HG03196 (cell line): ENCODE data around the gene SNX5.

Experiments
- ATAC-seq: cut with Tn5 transposase; IDR thresholded peaks from one replicate; pipeline ENCODE4 v1.9.1; 2021; ENCODE audit not compliant: unreplicated experiment

Gene SNX5

DNA sequence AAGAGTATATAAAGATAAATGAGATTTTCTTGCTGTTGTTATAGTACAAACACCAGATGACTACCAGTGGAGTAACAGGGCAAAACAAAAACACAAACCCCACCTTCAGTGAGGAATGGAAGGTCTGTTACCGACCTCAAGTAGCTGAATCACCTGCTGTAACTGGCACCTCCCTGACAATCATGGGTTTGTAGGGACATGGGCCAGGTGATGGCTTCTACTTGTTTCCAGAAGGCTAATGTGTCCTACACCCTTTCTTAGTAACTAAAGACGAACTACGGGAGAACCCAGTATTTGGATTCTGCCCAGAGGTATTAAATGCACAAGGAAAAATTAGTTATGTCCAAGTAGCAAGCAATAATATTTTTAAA, 26.8 kb downstream of the SNX5 start:
- no peak for ATAC-seq

DNA sequence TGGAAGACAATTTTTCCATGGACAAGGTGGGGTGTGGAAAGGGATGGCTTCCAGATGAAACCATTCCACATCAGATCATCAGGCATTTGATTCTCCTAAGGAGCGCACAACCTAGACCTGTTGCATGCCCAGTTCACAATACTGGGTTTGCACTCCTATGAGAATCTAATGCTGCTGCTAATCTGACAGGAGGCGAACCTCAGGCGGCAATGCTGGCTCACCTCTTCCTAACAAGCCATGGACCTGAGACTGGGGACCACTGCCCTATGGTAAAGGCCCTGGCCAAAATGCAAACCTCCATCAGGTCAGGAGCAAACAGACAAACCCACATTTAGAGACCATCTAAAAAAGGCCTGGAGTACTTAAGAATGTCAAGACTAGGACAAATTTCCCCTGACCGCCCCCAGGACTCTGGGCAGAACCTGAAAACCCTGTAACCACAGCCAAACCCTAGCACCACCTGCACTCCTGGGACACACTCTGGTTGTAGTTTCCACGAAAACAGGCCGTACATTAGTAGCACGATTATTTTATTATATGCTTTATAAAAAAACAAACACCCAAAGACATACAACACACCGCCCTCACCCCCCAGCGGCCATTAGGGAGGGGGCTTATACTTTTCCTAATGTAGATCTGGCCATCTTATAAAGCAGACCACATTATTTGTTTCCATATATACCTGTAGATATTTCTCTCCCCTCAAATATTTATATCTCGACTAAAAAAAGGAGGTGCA, 27.3 kb downstream of the SNX5 start:
- no peak for ATAC-seq

DNA sequence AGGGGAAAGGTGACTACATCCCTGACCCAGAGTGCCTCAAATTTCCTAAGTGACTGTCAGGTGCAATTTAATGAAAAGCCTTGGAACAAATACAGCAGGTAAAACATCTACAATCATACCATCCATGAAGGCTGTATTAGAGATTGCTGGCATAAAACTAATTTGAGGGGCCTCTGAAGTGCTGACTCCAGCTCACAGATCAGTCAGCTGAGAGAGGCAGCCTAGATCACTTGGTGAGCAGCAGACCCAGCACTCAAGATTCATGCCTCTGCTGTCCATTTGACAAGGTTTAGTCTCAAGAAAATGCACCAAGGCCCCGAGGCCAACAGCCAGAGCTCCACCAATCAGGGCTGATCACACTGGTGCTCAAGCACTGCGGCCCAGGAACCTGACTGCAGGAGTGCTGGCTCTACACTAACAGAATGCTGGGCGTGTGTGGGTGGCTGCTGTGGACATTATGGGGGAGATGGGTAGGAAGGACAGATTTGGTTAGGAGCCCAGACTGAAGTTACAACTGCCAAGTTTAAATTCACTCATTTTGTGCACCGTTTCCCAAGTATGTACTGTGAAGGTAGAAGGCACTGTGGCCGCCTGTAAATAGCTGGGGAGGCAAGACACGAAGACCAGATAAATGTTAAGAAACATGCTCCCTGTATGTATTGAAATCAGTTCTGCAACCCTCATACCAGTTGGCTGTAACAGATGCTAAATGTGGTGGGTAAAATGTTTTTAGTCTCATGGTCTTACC, 28.2 kb downstream of the SNX5 start:
- ATAC-seq = no peak

DNA sequence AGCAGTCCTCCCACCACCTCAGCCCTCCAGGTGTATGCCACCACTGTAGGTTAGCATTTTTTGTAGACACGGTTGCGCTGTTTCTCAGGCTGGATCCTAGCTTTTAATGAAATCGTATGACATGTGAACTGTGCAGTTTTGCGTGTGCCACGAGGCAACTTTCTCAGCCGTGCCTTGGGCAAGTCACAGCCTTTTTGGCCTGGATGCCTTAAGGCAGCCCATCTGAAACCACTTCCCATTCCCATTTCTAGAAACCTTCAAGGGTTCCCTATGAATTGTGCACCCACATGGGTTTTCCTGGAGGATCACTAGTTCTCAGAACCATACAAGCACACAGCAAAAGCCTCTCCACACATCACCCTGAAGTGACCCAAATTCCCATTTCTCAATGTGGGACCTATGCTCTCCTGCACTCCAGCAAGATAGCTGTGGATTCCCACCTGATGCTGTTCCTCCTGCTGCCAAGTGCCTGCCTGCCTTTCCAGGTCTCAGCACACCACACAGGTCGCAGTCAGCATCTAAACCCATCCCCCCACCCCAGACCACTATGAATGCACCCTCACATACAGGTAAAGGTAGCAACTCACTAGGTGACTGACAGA, 28.9 kb downstream of the SNX5 start:
- no peak for ATAC-seq

DNA sequence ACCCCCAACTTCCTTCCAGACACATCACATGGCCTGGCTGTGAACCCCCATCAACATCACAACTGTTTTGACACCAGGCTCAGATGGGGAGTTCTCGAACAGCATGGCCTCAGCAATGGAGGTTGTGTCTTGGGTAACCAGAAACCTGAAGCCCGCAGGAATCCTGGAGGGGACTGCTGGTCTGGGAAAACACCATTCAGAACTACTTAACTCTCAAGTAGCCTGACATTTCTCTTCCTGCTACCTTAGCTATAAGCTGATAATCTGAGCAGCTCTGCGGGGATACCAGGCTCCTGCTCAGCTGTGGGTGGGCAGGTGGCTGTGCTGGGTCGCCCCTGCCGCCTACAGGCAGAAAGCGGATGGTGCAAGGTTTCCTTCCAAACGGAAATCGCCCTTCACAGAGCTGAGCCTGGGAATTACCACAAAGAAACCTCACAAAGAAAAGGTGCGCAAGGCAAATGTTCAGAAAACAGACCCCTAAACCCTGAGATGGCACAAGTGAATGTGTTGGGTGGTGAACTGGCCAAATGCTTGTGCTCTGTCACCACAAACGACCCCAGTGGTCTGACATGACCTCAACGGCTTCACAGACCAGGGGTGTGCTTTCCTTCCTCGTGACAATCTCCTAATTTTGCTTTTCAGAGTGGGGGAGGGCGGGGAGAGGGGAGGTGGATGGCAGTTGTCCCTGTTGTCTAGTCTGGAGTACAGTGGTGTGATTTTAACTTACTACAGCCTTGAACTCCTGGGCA, 29.5 kb downstream of the SNX5 start:
- ATAC-seq = peak; percentile 65

DNA sequence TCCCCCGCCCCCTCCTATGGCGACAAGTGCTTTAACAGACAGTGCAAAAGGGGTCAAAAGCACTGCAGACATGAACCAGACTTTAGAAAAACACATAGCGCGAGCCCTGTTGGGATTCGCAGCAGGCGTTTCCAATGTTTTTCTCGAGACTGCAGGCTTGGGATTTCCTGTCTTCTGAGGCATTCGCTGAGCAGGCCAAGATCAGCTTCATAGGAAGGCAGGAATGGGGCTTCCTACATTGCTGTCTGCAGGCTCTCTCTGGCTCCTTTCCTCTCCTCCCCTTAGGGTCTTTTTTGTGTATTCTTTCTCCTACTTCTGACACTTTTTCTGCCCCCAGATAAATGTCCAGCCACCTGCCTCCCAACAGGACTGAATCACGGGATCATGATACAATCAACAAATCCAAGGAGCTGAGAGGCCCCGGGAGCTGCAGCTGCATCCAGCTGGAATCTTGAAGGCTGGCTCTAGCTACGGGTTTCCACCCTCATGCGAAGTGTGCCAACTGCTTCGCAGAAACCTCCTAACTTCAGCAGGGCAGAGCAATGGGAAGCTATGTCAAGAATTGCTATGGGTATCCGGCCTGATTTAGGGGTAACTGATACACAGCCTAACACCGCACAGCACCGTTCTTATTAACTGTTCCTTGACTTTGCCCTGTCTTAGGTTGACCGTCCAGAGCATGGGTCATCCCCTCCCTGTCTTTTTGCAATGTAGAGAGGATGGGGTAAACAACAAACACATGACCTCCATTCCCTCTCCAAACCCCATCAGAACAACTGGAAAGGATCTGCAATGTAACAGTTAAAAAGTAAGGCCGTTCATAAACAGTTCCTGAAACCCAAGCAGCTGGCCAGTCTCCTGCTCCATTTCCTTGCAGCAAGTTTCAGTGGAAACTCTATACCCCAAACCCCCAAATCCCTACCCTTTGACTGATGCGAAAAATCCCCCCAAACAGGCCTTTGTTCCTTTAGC, 31.5 kb downstream of the SNX5 start:
- no peak for ATAC-seq

DNA sequence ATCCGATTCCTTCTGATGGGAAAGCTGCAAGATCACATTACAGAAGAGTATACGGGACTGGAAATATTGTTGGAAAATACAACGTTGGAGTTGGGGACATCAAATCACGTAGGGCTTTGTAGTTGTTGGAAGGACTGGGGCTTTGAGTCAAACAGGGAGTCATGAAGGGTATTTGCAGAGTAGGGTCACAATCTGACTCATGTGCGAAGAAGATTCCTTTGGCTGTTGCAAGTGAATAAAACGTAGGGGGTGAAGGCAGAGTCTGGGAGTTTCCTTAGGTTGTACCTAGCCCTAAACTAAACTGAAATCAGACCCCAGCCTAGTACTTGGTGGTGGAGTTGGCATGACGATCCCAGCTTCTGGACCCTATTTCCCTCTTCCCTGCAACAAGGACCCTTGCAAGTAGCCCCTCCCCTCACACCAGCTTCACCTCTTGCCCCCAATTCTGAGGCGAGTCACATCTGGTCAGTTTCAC, 32.3 kb downstream of the SNX5 start:
- no peak for ATAC-seq

DNA sequence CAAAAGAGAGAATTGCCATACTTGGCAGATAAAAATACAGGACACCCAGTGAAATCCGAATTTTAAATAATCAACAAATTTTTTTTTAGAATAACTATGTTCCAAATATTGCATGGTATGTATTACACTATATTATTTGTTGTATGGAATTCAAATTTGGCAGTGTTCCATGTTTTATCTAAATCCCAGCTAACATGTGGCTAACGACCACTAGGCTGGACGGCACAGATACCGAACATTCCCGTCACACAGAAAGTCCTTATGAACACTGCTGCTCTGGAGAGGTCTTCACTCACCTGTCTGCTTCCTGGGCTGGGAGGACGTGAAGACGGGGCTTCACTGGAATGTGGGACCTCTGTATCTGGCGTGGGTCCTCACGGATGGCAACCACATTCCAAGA, 32.8 kb downstream of the SNX5 start:
- no peak for ATAC-seq

DNA sequence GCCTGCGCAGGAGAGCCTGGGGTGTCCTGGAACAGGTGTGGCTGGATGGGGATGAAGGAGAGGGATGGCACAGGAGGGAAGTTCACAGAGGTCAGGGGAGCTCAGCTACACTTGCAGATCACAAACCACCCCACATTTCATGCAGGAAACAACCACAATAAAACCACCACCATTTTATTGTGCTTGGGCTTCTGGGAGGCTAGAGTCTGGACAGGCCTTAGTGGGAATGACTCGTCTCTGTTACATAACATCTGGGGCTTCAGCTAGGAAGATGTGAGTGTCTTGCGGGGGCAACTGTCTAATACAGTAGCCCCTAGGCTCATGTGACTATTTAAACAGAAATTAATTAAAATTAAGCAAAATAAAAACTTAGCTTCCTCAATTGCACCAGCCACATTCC, 33.4 kb downstream of the SNX5 start:
- no peak for ATAC-seq

DNA sequence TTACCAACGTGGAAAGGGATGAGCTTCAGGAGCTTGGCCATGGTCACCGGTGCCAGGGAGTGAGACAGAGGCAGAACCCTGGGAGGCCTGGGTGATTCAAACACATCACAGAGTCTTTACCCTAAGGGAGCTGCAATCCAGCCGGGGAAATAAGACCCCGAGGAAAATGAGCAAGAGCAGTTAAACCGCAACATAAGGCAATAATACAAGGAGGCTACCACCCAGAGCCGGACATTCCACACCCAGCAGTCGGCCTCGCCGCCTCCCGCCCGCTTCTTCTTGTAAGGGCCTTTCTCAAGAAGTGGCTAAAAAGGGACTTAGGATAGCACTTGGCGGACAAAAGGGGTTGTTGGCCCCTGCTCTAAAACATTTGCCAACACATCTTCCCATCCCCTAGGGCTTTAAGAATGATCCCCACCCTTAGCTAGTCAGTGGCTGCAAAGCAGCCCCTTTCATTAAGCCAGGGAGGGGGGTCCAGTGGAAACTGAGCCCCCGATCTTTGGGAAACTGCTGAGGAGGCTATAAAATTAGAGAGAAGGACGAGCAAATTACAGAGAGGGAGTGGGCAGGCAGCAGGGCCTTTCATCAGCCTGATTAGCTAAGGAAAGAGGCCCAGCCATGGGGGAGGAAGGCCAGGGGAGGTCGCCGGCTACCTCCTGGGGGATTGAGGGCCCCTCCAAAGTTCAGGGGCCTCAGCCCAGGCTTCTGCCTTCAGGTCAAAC, 34.3 kb downstream of the SNX5 start:
- no peak for ATAC-seq

DNA sequence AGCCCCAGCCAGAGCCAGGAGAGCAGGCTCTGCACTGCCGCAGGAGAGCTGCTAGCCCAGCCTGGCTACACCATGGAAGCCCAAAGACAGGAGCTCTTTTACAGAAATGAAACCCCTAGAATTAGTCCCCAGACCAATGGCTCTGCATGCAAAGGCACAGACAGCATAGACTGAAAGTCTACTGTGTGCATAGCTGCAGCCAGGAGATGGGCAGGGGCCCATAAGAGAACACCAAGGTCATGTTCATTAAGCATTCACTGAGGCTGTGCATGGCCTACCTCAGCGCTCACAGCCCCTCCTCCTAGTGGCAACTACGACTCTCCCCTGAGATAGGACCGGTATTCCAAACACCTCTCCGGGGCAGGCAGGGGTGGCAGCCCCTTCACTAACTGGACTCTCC, 34.9 kb downstream of the SNX5 start:
- ATAC-seq = no peak

DNA sequence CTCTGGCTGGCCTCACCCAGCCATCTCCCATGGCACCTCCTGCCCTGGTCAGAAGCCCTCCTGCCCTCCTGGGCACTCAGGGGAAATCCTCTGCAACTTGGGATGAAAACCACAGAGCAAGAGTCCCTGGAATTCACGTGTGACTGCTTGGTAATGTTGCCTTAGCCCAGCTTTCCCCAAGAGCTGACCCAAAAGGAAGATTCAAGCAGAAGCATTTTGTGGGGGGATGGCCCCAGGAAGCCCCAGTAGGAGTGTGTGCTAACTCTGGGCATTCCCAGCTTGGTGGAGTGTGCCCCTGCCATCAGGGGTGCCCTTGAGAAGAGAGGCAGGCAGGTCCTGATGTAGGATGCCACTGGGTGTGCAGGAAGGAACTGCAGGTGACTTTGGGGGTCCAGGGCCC, 35.5 kb downstream of the SNX5 start:
- ATAC-seq = no peak

DNA sequence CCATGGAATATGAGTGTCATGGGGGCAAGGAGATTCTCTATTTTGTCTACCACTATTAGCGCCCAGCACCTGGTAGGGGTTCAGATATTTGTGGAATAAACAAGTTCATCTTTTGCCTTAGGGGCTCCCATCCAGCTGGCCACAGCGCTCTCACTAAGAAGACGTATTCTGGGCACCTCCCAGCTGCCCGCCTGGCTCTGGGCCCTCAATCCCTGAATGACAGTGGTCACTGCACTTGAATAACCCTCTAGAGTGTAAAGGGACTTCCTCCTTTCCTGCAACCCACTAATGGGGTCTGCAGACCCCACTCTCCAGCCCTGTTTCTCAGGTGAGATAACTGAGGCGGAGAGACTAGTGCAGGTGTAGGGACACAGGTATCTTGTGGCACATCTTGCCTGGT, 36.2 kb downstream of the SNX5 start:
- no peak for ATAC-seq

DNA sequence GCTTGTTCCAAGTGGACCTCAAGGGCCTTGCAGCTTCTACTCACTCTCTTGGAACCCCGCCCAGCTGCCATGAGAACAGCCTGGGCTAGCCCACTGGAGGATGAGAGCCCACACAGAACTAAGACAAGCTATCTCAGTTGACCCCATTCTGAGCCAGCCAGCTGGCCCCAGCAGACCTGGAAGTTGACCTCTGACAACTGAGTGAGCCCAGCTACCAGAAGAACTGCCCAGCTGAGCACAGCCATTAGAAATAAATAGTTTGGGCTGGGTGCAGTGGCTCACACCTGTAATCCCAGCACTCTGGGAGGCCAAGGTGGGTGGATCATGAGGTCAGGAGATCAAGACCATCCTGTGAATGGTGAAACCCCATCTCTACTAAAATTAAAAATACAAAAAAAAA, 37.1 kb downstream of the SNX5 start:
- ATAC-seq = no peak

DNA sequence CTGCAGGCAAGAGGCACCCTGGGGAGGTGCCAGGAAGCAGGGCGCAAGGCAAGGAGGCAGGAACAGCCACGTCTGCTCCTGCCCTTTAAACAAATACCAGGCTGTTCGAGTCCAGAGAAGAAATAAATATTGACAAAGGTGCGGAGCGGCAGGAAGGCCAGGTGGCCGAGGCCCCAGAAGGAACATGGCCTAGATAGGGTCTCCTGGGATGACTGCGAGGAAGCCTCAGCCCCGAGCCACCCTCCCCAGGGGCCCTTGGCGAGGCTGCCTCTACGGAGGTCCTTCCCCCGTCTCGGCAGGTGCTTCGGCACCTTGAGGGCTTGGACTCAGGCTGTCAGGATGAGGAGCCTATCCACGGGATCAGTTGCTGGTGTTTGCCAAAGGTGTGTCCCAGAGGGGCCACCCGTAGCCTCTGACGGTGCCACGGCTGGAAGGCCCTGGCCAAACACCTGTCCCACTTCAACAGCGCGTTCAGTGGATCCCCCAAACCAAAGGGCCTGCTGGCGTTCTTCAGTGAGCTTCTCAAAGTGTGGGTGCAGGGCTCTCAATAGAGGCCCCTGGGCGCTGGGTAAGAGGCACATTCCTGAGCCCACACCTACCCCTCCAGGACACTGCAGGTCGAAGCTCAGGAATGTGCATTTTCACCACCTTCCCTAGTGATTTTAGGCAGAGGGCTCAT, 39.8 kb downstream of the SNX5 start:
- ATAC-seq = no peak

DNA sequence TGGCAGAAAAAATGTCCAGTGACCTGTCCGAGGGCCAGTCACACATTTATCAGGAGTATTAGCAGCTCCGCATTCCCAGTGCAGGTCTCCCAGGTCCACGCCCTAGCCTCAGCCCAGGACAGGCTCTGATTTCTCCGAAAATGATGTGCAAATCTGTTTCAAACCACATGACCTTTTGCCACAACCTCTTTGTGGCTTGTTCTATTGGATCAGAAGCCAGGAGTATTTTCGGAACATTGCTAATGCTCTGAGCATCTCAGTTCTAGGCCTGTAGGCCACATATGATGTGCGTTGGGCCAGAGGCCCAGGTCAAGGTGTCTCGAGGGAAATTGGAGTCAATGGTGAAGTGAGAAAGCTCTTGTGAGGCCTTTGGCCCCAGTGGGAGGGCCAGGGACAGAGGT, 40.4 kb downstream of the SNX5 start:
- ATAC-seq = no peak

DNA sequence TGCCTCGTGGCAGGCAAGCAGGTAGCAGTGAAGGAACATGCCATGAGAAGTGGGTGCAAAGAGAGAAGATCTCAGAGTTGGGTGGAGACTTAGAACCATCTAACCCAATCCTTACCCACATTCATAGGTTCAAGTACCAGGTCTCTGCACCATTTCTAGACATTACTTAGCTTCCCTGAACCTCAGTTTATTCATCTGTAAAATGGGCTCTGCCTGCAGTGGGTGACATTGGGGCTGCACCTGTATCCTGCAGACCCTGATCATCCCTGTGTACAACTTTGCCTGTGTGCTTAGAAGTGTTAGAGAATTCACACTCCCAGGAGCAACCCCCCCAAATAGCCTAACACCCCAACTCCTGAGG, 42.7 kb downstream of the SNX5 start:
- ATAC-seq = no peak

DNA sequence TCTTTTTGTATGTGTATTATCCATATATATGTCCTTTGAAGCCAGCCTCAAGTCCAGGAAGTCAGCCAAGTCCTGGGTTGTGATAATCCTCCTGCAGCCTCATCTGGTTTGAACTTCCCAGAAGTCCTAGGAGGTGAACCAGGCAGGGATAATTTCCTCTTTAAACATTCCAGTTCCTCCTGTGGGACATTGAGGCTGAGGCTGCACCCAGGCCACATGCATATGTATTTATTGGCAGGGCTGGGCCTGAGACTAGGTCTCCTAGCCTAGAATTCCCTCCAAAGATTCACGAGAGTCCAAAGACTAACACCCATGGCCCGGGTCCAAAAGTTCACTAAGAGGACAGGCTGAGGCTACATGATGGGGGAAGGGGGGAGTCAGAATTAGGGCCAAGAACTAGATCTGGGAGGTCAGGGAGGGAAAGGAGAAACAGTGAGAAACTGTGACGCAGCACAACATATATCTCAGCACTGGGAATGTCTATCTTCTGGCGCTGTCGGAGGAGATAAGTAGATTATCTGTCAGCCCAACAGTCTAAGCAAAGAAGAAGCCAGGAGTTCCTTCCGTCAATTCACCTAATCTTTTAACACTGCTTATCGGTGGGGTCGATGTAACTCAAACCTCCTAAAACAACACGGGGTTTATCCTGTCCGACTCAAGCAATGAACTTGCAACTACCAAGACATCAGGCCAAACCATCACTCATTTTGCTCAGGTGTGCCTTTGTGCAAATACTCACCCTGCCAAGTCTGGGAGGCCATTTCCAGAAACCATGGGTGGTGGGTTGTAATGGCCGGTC, 43.3 kb downstream of the SNX5 start:
- no peak for ATAC-seq
